GM19193 (cell line): ENCODE data around the gene SPDYE6.
A peak's percentile ranks its signal among the peaks of the same experiment; 100 is the strongest.

Experiments used
- POLR2A ChIP-seq: IDR thresholded peaks from 4 replicates; pipeline ENCODE4 v1.6.1; 2011; ENCODE audit not compliant: insufficient read depth, insufficient read length; ENCODE audit errors: extremely low read depth

Gene SPDYE6

DNA sequence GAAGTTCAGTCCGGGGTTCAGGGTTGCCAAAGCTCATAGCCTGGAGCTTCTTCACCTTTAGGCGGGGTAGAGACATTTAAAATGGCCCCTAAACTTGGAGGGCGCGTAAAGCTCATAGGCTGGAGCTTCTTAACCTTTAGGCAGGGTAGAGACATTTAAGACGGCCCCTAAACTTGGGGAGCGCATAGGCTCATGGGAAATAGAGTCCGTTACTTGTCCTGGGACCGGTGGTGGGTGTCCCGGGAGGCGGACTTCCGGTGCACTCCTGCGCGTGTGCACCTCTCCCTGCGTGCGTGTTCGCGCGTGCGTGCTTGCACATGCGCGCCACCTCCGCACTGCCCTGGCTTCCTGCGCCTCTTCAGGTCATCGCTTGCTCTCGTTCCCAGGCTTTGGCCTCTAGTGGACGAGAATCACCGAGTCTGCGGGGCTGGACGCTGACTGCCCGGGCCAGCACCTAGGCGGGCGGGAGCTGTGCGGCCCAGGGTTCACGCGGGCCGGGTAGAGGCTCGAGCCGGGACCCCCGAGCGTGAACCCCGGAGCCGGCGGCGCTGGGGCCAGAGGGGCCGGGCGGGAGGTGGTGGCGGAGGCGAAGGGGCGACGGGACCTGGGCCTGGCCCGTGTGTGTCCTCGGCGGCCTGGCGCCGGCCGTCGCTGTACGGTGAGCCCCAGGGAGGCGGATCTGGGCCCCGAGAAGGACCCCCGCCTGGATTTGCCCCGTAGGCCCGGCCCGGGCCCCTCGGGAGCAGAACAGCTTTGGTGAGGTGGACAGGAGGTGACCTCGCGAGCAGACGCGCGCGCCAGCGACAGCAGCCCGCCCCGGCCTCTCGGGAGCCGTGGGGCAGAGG lies 7.5 kb upstream of the SPDYE6 start:
- peak; percentile 69 for TF ChIP-seq POLR2A

DNA sequence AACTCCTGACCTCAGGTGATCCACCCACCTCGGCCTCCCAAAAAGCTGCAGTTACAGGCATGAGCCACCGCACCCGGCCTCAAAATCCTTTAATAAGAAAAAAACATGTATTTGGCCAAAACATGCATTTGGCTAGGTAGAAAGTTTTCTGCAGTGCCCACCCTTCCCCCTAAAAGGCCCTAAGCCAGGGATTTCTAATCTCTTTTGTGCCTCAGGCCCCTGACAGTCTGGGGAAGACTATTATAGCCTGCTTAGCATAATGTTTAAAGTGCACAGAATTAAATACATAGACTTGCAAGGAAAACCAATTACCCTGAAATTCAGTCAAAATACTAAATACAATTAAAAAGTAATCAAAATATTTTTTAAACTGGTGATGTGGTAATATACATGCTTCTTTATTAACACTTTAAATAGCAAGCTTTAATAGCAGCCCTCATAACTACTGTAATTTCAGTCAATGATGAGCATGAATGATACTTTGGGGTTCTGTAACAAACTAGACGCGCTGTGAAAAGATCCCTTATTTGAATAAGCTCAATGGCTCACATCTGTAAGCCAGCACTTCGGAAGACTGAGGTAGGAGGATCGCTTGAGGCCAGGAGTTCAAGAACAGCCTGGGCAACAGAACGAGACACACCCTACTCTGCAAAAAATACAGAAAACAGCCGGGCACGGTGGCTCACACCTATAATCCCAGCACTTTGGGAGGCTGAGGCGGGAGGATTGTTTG lies 29.9 kb downstream of the SPDYE6 start:
- no peak for TF ChIP-seq POLR2A

DNA sequence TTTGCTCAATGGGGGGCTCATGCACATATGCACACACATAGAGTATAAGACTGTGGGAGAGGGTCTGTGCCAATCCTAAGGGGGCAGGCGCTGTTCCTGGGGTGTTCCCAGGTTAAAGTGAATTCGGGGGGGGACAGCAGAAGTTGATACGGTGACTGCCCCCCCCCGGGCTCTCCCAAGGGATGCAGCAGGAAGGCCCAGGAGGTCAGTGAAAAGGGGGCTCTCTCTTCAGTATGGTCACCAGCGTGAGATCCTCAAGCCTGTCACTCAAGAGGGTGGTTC lies 32.4 kb downstream of the SPDYE6 start:
- TF ChIP-seq POLR2A = no peak

DNA sequence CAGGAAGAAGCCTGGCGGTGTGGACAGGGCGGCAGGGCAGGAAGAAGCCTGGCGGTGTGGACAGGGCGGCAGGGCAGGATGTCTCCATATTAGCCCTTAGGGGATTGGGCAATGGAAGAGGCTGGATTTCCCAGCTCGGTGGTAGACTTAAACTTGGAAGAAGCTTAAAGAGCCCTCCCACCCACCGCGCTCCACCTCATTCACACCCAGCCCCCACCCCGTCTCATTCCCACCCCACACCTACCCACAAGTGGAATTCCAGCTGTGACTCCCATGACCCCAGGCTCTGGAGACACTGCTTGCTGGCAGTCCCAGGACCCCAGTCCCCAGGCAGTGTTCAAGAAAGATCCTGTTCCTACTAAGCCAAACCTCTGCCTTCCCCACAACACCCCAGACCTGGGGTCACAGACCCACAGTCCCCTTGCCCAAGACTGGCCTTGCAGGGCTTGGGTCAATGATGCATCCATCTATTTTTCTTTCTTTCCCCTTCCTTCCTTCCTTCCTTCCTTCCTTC lies 34.0 kb downstream of the SPDYE6 start:
- TF ChIP-seq POLR2A = no peak

DNA sequence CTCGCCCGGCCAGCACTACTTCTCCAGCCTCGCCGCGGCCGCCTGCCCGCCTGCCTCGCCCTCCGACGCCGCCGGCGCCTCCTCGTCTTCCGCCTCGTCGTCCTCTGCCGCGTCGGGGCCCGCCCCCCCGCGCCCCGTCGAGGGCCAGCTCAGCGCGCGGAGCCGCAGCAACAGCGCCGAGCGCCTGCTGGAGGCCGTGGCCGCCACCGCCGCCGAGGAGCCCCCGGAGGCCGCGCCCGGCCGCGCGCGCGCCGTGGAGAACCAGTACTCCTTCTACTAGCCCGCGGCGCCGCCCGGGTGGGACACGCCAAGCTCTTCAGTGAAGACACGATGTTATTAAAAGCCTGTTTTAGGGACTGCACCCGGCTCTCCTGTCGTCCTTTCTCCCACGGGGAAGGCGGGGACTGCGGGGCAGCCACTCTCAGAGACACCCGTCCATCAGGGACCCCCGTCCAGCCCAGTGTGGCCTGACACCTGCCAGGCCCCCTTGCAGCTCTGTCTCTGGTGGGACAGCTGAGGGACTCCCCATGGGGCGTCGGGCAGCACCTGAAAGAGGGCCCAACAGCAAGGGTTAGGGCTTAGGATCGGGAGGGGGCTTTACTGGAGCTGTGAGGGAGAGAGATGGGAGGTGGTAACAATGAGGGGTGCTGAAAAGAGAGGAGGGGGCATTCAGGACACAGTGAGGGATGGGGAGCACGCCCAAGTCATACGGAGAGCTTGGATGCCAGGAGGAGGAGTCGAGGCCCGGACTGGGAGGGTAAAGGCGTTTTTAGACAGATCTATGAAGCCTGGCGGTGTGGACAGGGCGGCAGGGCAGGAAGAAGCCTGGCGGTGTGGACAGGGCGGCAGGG lies 34.7 kb downstream of the SPDYE6 start:
- no peak for TF ChIP-seq POLR2A

DNA sequence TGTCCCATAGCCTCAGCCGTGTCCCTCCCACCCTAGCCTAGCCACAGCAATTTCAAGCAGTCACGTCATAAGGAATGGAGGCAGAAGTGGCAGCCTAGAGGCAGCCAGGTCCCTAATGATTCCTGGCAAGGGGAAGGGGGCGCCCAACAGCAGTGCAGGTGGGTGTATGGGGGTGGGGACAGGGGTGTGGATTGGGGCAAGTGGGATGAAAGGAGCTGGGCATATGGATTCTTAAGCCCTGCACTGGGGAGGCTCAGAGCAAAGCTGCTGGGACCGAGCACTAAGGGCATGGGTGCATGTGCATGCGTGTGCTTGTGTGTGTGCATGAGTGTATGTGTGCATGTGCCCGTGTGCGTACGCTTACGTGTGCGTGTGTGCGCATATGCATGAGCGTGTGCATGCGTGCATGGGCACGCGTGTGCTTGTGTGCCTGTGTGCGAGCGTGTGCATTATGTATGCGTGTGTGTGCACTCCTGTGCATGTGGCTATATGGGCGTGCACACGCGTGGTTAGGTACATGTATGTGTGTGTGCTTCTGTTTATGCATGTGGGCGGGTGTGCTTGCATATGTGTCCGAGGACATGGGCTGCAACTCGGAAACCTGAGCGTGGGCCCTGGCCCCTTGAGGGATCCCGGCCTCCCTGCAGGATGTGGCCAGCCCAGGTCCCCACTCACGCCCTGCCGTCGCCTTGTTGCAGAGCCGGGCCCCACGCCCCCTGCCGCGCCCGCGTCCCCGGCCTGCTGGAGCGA lies 35.5 kb downstream of the SPDYE6 start:
- no peak for TF ChIP-seq POLR2A

DNA sequence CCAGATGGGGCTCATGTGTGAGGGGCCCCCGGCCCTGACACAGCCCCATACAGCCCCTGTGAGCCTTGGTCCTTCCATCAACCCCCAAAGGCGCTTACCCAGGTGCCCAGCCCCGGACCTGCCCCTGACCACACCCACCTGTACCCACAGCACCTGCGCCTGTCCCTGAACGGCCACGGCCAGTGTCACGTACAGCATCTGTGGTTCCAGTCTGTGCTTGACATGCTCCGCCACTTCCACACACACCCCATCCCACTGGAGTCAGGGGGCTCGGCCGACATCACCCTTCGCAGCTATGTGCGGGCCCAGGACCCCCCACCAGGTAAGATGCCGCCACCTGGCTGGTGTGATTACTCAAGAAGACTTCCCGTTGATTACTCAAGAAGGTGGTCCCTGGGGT lies 36.1 kb downstream of the SPDYE6 start:
- no peak for TF ChIP-seq POLR2A

DNA sequence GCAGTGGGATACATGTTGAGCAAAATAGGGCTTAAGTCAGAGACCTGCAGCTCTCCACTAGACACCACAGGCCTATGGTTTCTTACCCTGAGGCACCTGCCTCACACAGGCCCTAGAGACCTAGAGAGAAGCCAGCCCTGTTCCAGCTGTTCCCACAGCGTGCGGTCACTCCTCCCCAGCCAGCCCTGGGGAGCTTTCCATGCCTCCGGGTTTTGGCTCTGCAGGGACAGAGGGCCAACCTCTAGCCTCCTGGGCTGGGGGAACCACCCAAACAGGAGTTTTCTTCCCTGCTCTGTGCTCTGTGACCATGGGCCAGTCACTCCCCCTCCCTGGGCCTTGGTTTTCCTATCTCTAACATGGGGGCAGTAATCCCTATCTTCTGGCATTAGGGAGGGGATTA lies 36.6 kb downstream of the SPDYE6 start:
- TF ChIP-seq POLR2A = no peak

DNA sequence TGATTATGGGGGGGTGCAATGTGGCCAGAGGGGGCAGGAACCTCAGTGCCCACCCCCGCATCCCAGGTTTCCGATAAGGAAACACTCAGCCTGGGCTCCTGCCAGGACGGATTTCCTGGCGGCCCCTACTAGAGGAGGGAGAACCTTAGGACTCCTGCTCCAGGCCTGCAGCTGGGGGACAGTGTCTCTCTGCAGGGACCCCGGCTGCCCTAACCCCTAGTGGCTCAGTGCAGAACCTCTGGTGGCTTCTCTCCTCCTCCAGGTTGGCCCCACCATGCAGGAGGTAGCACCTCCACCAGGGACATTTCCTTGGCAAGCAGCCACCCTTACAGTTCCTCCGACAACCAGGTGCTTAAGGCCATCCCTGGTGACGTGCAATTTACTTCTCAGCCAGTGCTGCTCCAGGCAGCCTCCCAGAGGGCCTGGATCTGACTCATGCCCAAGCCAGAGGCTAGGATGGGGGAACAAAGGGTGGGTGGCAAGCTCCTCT lies 37.7 kb downstream of the SPDYE6 start:
- TF ChIP-seq POLR2A = no peak

DNA sequence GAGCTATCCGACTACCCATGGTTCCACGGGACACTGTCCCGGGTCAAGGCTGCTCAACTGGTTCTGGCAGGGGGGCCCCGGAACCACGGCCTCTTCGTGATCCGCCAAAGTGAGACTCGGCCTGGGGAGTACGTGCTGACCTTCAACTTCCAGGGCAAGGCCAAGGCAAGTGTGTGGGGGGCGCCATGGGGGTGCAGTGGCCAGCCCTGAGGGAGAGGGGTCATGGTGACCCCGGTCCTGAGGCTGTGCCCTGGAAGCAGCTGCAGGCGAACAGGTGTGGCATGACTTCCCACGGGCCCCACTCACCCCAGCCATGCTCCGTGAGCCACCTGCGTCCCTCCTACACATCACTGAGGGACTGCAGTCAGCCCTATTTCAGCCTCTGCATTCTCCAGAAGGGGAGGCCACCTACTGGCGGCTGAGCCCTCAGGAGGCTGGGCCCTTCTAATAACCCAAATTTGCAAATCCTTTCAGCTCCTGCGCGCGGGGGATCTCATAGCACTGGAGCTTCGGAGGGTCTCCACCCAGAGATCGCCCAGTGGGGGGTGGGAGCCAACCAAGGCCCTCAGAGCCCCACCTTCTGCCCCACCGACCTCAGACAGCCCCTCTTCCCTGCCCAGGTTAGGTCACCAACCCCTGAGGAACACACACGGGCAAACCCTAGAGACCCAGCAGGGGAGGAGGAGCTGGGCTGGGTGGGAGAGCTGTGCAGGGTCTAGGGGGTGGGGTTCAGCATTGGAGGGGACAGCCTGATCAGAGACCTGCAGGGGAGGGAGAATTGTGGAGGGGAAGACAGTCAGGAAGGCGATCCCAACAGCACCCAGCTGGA lies 38.8 kb downstream of the SPDYE6 start:
- TF ChIP-seq POLR2A = no peak

DNA sequence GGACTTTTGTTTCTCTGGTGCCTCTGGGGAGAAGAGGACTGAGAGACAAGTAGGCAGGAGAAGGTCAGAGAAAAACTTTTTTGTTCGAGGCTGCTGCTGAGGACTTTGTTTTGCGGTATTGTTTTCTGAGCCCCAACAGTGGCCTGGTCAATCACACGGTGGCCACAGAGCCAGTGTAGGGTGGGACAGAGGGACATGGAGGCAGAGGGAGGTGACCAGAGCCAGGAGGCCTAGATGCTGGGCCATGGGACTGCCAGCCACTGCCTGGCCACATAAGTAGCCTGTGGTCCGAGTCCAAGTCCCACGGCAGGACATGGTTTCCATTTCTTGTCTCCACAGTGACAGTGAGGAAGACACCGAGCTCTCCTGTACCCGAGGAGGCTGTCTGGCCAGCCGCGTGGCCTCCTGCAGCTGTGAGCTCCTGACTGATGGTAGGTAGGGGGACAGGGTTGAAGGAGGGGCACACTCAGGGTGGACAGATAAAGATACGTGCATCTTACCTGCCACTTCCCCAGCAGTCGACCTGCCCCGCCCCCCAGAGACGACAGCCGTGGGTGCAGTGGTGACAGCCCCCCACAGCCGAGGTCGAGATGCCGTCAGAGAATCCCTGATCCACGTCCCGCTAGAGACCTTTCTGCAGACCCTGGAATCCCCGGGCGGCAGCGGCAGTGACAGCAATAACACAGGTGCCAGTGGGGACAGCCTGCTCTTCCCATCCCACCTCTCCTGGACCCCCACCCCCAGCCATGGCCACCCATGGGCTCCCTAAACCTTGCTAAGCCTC lies 42.1 kb downstream of the SPDYE6 start:
- no peak for TF ChIP-seq POLR2A

DNA sequence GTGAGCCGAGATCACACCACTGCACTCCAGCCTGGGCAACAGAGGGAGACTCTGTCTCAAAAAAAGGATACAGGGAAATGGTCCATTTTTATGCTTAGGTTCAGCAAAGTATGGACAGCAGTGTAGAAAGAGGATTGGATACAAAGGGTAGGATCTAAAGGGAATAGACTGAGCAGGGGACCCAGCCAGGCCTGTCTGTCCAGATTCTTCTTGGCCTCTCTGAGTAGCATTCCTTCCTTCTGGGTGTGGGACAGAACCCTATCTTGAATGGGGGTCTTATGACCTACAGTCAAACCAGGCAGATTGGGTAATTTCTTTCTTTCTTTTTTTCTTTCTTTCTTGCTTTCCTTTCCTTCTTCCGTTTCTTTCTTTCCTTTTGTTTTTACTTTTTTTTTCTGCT lies 43.9 kb downstream of the SPDYE6 start:
- TF ChIP-seq POLR2A = no peak

DNA sequence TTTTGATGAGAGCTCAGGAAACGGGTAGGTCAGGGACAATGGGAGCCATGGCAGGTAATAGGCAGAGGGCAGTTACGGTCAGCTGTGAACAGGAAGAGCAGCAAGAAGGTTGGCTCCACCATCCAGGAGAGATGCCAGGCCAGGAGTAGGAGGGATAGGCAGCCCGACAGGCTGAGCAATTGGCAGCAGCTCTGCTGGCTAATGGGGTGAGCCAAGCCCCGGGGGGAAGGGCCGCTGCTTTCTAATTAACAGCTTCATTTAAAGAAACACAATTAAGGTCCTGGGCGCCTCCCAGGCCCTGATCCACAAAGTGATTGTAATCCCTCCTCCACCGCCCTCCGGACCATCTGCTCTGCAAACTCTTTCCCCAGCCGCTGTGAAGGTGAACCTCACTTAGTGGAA lies 45.8 kb downstream of the SPDYE6 start:
- no peak for TF ChIP-seq POLR2A

DNA sequence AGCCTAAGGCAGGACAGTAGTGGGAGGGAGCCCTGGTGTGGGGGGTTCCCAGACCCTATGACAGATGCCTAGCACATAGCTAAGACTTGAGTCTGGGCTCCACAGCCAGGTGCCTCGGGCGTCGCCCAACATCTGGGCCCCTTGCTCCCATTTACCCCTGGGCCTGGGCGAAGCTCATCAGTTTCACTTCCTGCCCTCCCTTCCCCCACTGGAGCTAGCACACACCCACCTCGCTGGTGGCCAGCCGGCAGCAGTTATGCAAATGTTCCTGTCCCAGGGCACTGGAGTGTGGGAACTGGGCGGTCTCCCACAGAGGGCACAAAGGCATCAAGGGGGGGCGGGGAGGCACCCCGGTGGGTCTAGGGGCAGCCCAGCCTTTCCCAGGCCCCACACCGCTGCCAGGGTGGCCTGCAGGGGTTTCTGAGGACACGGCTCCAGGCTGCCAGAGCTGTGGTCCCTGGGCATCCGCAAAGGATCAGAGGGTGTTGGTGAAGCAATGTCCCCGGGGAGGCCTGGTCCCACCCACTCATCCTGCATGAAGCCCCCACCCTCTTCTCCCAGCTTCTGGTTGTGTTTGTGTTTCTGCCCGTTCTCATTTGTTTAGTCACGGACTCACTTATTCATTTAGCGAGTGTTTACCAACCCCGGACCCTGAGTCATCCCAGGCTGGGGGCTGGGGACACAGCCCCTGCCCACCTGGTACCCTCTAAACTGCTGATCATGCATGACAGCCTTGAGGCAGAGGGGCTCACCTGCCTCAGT lies 49.1 kb downstream of the SPDYE6 start:
- TF ChIP-seq POLR2A = peak; percentile 58
